H1 (cell line): ENCODE measurements around the gene SV2B. TPM values are rescaled to one million over a fixed set of nuclear protein-coding genes. Genes with fewer than 3 reads are reported as not detected.

Experiments used
- CTCF ChIA-PET: fragments of 300-600 bp; sonication (Branson Sonifier 250); formaldehyde crosslinking; loops from one replicate; lab custom pipeline; 2021; ENCODE audit not compliant: partially characterized antibody; lab: Charles Lee
- POLR2A ChIA-PET: fragments of 300-600 bp; sonication (Branson Sonifier 250); formaldehyde crosslinking; loops from one replicate; lab custom pipeline; 2021; ENCODE audit warnings: inconsistent platforms; ENCODE audit not compliant: partially characterized antibody; lab: Charles Lee
- DNase-seq, 2 experiments: peaks; one replicate each; pipeline versions ENCODE4 v3.0.0 to v3.0.0-alpha.2; 2010 to 2022; ENCODE audit warnings: low spot score in 2 of 2, low read depth in 1 of 2, mixed read lengths in 1 of 2
- FAIRE-seq: peaks from 2 replicates; lab custom pipeline; 2011; peaks lifted over from hg19 to GRCh38; lab: Jason Lieb, UNC
- H2AFZ ChIP-seq: 2 replicates; pipeline ENCODE4 v1.8.1; 2012; ENCODE audit warnings: low read length, inconsistent platforms
- H2AK5ac ChIP-seq: 2 replicates; pipeline ENCODE4 v1.6.1; 2013; ENCODE audit warnings: low read depth, low read length
- H2BK120ac ChIP-seq: replicated peaks from 2 replicates; pipeline ENCODE3; 2013; ENCODE audit warnings: low read depth, low read length, inconsistent platforms
- H2BK12ac ChIP-seq: 2 replicates; pipeline ENCODE4 v1.6.1; 2013; ENCODE audit warnings: low read depth, low read length
- H2BK15ac ChIP-seq: 2 replicates; pipeline ENCODE4 v1.6.1; 2013; ENCODE audit warnings: low read length
- H2BK20ac ChIP-seq: 2 replicates; pipeline ENCODE4 v1.6.1; 2013; ENCODE audit warnings: low read length
- H2BK5ac ChIP-seq: 2 replicates; pipeline ENCODE4 v1.6.1; 2013; ENCODE audit warnings: low read depth, low read length
- H3K14ac ChIP-seq: 2 replicates; pipeline ENCODE4 v1.6.1; 2013; ENCODE audit warnings: inconsistent platforms; ENCODE audit not compliant: insufficient read length
- H3K18ac ChIP-seq: 2 replicates; pipeline ENCODE4 v1.6.1; 2013; ENCODE audit warnings: low read length; ENCODE audit errors: extremely low read depth
- H3K23ac ChIP-seq: 2 replicates; pipeline ENCODE4 v1.6.1; 2013; ENCODE audit warnings: inconsistent platforms; ENCODE audit not compliant: insufficient read length
- H3K23me2 ChIP-seq: 2 replicates; pipeline ENCODE4 v1.6.1; 2013; ENCODE audit warnings: low read depth, low read length
- H3K27ac ChIP-seq: 2 replicates; pipeline ENCODE4 v1.6.1; 2011; ENCODE audit warnings: low read depth, low read length, inconsistent platforms
- H3K27me3 ChIP-seq, 4 experiments: replicated peaks in 1 of 4; 1 replicate in 1 of 4; 2 replicates in 3 of 4; pipeline versions ENCODE4 v1.6.1 to v1.8.1; 2011 to 2013; ENCODE audit warnings: low read length in 3 of 4, mild to moderate bottlenecking in 3 of 4, inconsistent platforms in 2 of 4, mixed read lengths in 2 of 4, moderate library complexity in 1 of 4; ENCODE audit not compliant: control insufficient read depth in 3 of 4, insufficient read depth in 3 of 4; ENCODE audit errors: extremely low read depth in 1 of 4
- H3K36me3 ChIP-seq, 4 experiments: 2 replicates each; pipeline versions ENCODE4 v1.6.1 to v1.8.1; 2011 to 2013; ENCODE audit warnings: mild to moderate bottlenecking in 4 of 4, low read length in 3 of 4, moderate library complexity in 2 of 4, control low read depth in 1 of 4, inconsistent platforms in 1 of 4; ENCODE audit not compliant: insufficient read depth in 4 of 4, control insufficient read depth in 2 of 4
- H3K4ac ChIP-seq: replicated peaks from 2 replicates; pipeline ENCODE3; 2013; ENCODE audit warnings: low read length, low read depth, mixed read lengths, inconsistent platforms; ENCODE audit not compliant: insufficient read length
- H3K4me1 ChIP-seq, 4 experiments: replicated peaks in 1 of 4; 1 replicate in 1 of 4; 2 replicates in 3 of 4; pipeline versions ENCODE4 v1.6.1 to v1.8.1; 2011 to 2013; ENCODE audit warnings: low read length in 3 of 4, inconsistent platforms in 2 of 4, mixed read lengths in 1 of 4; ENCODE audit not compliant: insufficient read depth in 4 of 4, control insufficient read depth in 3 of 4
- H3K4me2 ChIP-seq, 2 experiments: 2 replicates each; pipeline versions ENCODE4 v1.6.1 to v1.8.1; 2011 to 2013; ENCODE audit warnings: low read depth in 2 of 2, low read length in 2 of 2, control low read depth in 1 of 2, inconsistent platforms in 1 of 2, mild to moderate bottlenecking in 1 of 2; ENCODE audit not compliant: insufficient read depth in 1 of 2
- H3K4me3 ChIP-seq, 4 experiments: fragments of 200-600, 300-600 bp in 1 of 4; sonication (generic), shearing (Covaris generic), sonication (Bioruptor Twin) in 1 of 4; 2 replicates each; pipeline versions ENCODE4 v1.5.1 to v1.8.1; 2011 to 2016; ENCODE audit warnings: low read length in 4 of 4, low read depth in 3 of 4, control low read depth in 2 of 4, inconsistent platforms in 2 of 4, mild to moderate bottlenecking in 2 of 4, mixed read lengths in 1 of 4, moderate library complexity in 1 of 4; ENCODE audit not compliant: insufficient read depth in 2 of 4; ENCODE audit errors: extremely low read depth in 1 of 4
- H3K56ac ChIP-seq: replicated peaks from 2 replicates; pipeline ENCODE3; 2013; ENCODE audit warnings: low read depth, mild to moderate bottlenecking, mixed read lengths, low read length, inconsistent platforms; ENCODE audit not compliant: insufficient read length
- H3K79me1 ChIP-seq: 2 replicates; pipeline ENCODE4 v1.6.1; 2013; ENCODE audit warnings: low read depth, low read length, control low read depth
- H3K79me2 ChIP-seq, 2 experiments: 2 replicates each; pipeline versions ENCODE4 v1.6.1 to v1.8.1; 2012 to 2013; ENCODE audit warnings: low read length in 2 of 2, mild to moderate bottlenecking in 2 of 2, inconsistent platforms in 1 of 2; ENCODE audit not compliant: insufficient read depth in 2 of 2, control insufficient read depth in 1 of 2
- H3K9ac ChIP-seq, 4 experiments: replicated peaks in 1 of 4; 1 replicate in 1 of 4; 2 replicates in 3 of 4; pipeline versions ENCODE4 v1.6.1 to v1.8.1; 2011 to 2013; ENCODE audit warnings: low read depth in 3 of 4, low read length in 3 of 4, control low read depth in 2 of 4, mild to moderate bottlenecking in 2 of 4, moderate library complexity in 2 of 4, inconsistent platforms in 1 of 4; ENCODE audit errors: extremely low read depth in 1 of 4
- H3K9me3 ChIP-seq, 2 experiments: 2 replicates each; pipeline versions ENCODE4 v1.6.1 to v1.8.1; 2012 to 2013; ENCODE audit warnings: mild to moderate bottlenecking in 2 of 2, moderate library complexity in 2 of 2, control low read depth in 1 of 2, inconsistent platforms in 1 of 2, low read depth in 1 of 2, low read length in 1 of 2, mixed read lengths in 1 of 2; ENCODE audit not compliant: insufficient read depth in 2 of 2
- H4K20me1 ChIP-seq, 2 experiments: replicated peaks in 1 of 2; 2 replicates each; pipeline versions ENCODE3 to v1.8.1; 2011 to 2013; ENCODE audit warnings: inconsistent platforms in 2 of 2, low read length in 2 of 2, mild to moderate bottlenecking in 1 of 2; ENCODE audit not compliant: insufficient read depth in 2 of 2, control insufficient read depth in 1 of 2
- H4K5ac ChIP-seq: 2 replicates; pipeline ENCODE4 v1.6.1; 2013; ENCODE audit warnings: low read length, low read depth, mixed read lengths, inconsistent platforms; ENCODE audit not compliant: insufficient read length
- H4K8ac ChIP-seq: 2 replicates; pipeline ENCODE4 v1.8.0; 2013; ENCODE audit warnings: mild to moderate bottlenecking, moderate library complexity, low read length, inconsistent platforms; ENCODE audit not compliant: insufficient read depth; ENCODE audit errors: extremely low read depth
- H4K91ac ChIP-seq: replicated peaks from 2 replicates; pipeline ENCODE3; 2013; ENCODE audit warnings: low read length, mixed read lengths, inconsistent platforms; ENCODE audit not compliant: insufficient read length
- CBX5 ChIP-seq: fragments of 300-800, 300-1000 bp; sonication (generic); IDR thresholded peaks from 2 replicates; pipeline ENCODE4 v1.7.1; 2016; ENCODE audit warnings: antibody characterized with exemption, low read length, low read depth
- CEBPB ChIP-seq: IDR thresholded peaks from 2 replicates; pipeline ENCODE4 v1.6.1; 2012; ENCODE audit warnings: low read depth, low read length
- EZH2 ChIP-seq: fragments of 200-600 bp; sonication (generic); IDR thresholded peaks from 2 replicates; pipeline ENCODE4 v1.7.1; 2012; ENCODE audit warnings: low read depth, mild to moderate bottlenecking, moderate library complexity, low read length, inconsistent platforms; ENCODE audit not compliant: severe bottlenecking
- GABPA ChIP-seq: IDR thresholded peaks from 2 replicates; pipeline ENCODE4 v1.6.1; 2011; ENCODE audit warnings: mild to moderate bottlenecking, low read length, moderate library complexity, borderline replicate concordance; ENCODE audit not compliant: insufficient read depth
- HDAC2 ChIP-seq, 2 experiments: fragments of 300-600 bp in 1 of 2; sonication (generic) in 1 of 2; IDR thresholded peaks; 2 replicates each; pipeline ENCODE4 v1.6.1; 2011 to 2012; ENCODE audit warnings: low read depth in 2 of 2, low read length in 2 of 2, mild to moderate bottlenecking in 2 of 2, moderate library complexity in 2 of 2, borderline replicate concordance in 1 of 2, inconsistent platforms in 1 of 2
- MAFK ChIP-seq: IDR thresholded peaks from 2 replicates; pipeline ENCODE4 v1.6.1; 2012; ENCODE audit warnings: low read depth, mild to moderate bottlenecking, improper control_type of control experiment, low read length
- NANOG ChIP-seq: IDR thresholded peaks from 2 replicates; pipeline ENCODE4 v1.6.1; 2011; ENCODE audit warnings: low read length, low read depth, mild to moderate bottlenecking, inconsistent platforms; ENCODE audit not compliant: insufficient read depth, poor library complexity, severe bottlenecking
- POU5F1 ChIP-seq: IDR thresholded peaks from 2 replicates; pipeline ENCODE4 v1.6.1; 2011; ENCODE audit warnings: low read depth, mild to moderate bottlenecking, low read length, moderate library complexity
- SIRT6 ChIP-seq: IDR thresholded peaks from one replicate; pipeline ENCODE4 v1.7.1; 2012; ENCODE audit warnings: low read length, inconsistent platforms
- TAF1 ChIP-seq: IDR thresholded peaks from 2 replicates; pipeline ENCODE4 v1.6.1; 2011; ENCODE audit warnings: mild to moderate bottlenecking, low read depth, low read length
- TBP ChIP-seq: IDR thresholded peaks from 2 replicates; pipeline ENCODE4 v1.6.1; 2011; ENCODE audit warnings: low read depth, low read length, improper control_type of control experiment
- TEAD4 ChIP-seq: IDR thresholded peaks from 2 replicates; pipeline ENCODE4 v1.6.1; 2012; ENCODE audit warnings: low read depth, low read length, inconsistent platforms, mixed read lengths
- WGBS, 2 experiments: shearing (Covaris generic) in 1 of 2; methylation state at CpG; one replicate each; pipeline versions ENCODE4 v1.1.6 to v1.1.7; 2013 to 2015; ENCODE audit warnings: low lambda C conversion rate in 2 of 2, mixed read lengths in 2 of 2, inconsistent platforms in 1 of 2, low coverage in 1 of 2, missing lambda C conversion rate in 1 of 2; ENCODE audit not compliant: insufficient replicate concordance in 2 of 2, insufficient coverage in 1 of 2, insufficient read length in 1 of 2; ENCODE audit errors: extremely low coverage in 1 of 2, missing lambda C conversion rate in 1 of 2; 5-methylcytosine and 5-hydroxymethylcytosine counted together
- polyA plus RNA-seq, 7 experiments: library from polyadenylated mRNA; depleted of rRNA in 3 of 7; stranded (reverse) in 5 of 7; unstranded in 2 of 7; fragments of >200 nt in 5 of 7; fragments of 200-250 nt in 2 of 7; gene quantifications; 1 replicate in 5 of 7; 2 replicates in 1 of 7; 4 replicates in 1 of 7; pipeline versions ENCODE4 v1.2.1 to v1.2.3, GENCODE V29; 2011 to 2013; ENCODE audit warnings: missing spikeins in 2 of 7, mixed read lengths in 2 of 7
- total RNA-seq: library from RNA; stranded (reverse); fragmentation: NEBNext Ultra II Directional; extraction: Animal tissue kit (Norgen Biotek cat#: 25700); gene quantifications from 2 replicates; pipeline ENCODE4 v1.2.1, GENCODE V29; 2021
- TF ChIP-seq, protein P1 (sequence below): IDR thresholded peaks from 2 replicates; pipeline ENCODE4 v1.6.1; 2012; ENCODE audit warnings: low read length, inconsistent platforms

The SV2B gene
- total and polyA plus RNA-seq, 2 of the 8 experiments (the other 6 are each of a cell fraction or from before 2014, with no cell fraction given), result 0.09 to 0.20 TPM

- H2BK20ac ChIP-seq, result no peak overlapping the region
- H2BK120ac ChIP-seq, result no peak overlapping the region
- no peak overlapping the region for H4K5ac ChIP-seq
- no peaks in the 10 kb centered on the region for H3K4me1 ChIP-seq
- WGBS, 2 experiments, result 92% methylated on average over 2 of the region's 2 CpGs; no CpG with 5 or more reads in 1 of the 2 experiments
- H2BK12ac ChIP-seq, result no peak overlapping the region
- no peaks in the 10 kb centered on the region for H3K27me3 ChIP-seq
- no peak overlapping the region for H3K23ac ChIP-seq
- no peaks in the 10 kb centered on the region for H3K79me1 ChIP-seq
- no peak overlapping the region for H4K8ac ChIP-seq
- H3K4me3 ChIP-seq, result no peak overlapping the region
- H2AK5ac ChIP-seq, result no peak overlapping the region
- no peak overlapping the region for H3K18ac ChIP-seq
- no peak overlapping the region for H3K14ac ChIP-seq
- H3K79me2 ChIP-seq, result no peaks in the 10 kb centered on the region
- FAIRE-seq (no peak), DNase-seq (no peak)
- CTCF ChIA-PET, result interaction anchor here (0.7 kb wide), 1 partner anchor 265 kb away, joined by 3 read pairs; no protein-coding TSS in a partner anchor
- no peak overlapping the region for H3K4ac ChIP-seq
- no peak overlapping the region for H4K91ac ChIP-seq
- H2BK15ac ChIP-seq, result no peak overlapping the region
- no peaks in the 10 kb centered on the region for H4K20me1 ChIP-seq
- no peaks in the 10 kb centered on the region for H3K9me3 ChIP-seq
- no peak overlapping the region for H2BK5ac ChIP-seq
- POLR2A ChIA-PET, result no interaction called here
- H3K27ac ChIP-seq, result no peak overlapping the region
- H3K36me3 ChIP-seq, result no peaks in the 10 kb centered on the region
- no peak overlapping the region for H2AFZ ChIP-seq
- H3K9ac ChIP-seq, result no peak overlapping the region
- no peaks in the 10 kb centered on the region for H3K23me2 ChIP-seq
- no peak overlapping the region for H3K4me2 ChIP-seq
- no peak overlapping the region for H3K56ac ChIP-seq
- TF ChIP-seq GABPA (no peak), TBP (no peak), NANOG (no peak), TEAD4 (no peak), SIRT6 (no peak), CEBPB (no peak), MAFK (no peak), TAF1 (no peak), HDAC2 (IDR thresholded peaks at IDR 0.05; ENCODE audit: borderline replicate concordance in 1 of 2, low read depth in 2 of 2, low read length in 2 of 2) (no peak), POU5F1 (no peak), EZH2 (no peak), CBX5 (no peak)
- TF ChIP-seq, protein P1, sequence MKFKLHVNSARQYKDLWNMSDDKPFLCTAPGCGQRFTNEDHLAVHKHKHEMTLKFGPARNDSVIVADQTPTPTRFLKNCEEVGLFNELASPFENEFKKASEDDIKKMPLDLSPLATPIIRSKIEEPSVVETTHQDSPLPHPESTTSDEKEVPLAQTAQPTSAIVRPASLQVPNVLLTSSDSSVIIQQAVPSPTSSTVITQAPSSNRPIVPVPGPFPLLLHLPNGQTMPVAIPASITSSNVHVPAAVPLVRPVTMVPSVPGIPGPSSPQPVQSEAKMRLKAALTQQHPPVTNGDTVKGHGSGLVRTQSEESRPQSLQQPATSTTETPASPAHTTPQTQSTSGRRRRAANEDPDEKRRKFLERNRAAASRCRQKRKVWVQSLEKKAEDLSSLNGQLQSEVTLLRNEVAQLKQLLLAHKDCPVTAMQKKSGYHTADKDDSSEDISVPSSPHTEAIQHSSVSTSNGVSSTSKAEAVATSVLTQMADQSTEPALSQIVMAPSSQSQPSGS, result no peak
Measured at GRCh38 chr15:91278951-91279350, 178.9 kb downstream of the SV2B start.
